AG09309 (cell line): Measurements from ENCODE around the gene EEF1A2.
"Not testable (repeated sequence)": the region's sequence is repeated elsewhere in the genome, so short reads cannot be mapped to it uniquely, and the experiment has no call there.

Source experiments
- DNase-seq: peaks from one replicate; pipeline ENCODE4 v3.0.0-alpha.2; 2010; ENCODE audit warnings: low read depth
- H3K4me3 ChIP-seq: 2 replicates; pipeline ENCODE4 v1.5.1; 2011; ENCODE audit warnings: mild to moderate bottlenecking, low read depth, low read length, moderate library complexity; ENCODE audit not compliant: control insufficient read depth
- TF ChIP-seq, protein P1 (sequence below): IDR thresholded peaks from 2 replicates; pipeline ENCODE4 v1.5.1; 2011; ENCODE audit warnings: mild to moderate bottlenecking, low read depth, low read length, inconsistent platforms; ENCODE audit not compliant: insufficient read depth, control insufficient read depth; ENCODE audit errors: missing control alignments

The EEF1A2 gene

GRCh38 chr20:63486300-63486855 lies 12.5 kb downstream of the EEF1A2 start:
- no peak overlapping the region for H3K4me3 ChIP-seq
- TF ChIP-seq, protein P1, sequence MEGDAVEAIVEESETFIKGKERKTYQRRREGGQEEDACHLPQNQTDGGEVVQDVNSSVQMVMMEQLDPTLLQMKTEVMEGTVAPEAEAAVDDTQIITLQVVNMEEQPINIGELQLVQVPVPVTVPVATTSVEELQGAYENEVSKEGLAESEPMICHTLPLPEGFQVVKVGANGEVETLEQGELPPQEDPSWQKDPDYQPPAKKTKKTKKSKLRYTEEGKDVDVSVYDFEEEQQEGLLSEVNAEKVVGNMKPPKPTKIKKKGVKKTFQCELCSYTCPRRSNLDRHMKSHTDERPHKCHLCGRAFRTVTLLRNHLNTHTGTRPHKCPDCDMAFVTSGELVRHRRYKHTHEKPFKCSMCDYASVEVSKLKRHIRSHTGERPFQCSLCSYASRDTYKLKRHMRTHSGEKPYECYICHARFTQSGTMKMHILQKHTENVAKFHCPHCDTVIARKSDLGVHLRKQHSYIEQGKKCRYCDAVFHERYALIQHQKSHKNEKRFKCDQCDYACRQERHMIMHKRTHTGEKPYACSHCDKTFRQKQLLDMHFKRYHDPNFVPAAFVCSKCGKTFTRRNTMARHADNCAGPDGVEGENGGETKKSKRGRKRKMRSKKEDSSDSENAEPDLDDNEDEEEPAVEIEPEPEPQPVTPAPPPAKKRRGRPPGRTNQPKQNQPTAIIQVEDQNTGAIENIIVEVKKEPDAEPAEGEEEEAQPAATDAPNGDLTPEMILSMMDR: no peak
- no peak for DNase-seq

GRCh38 chr20:63484651-63485403 lies 14.1 kb downstream of the EEF1A2 start:
- H3K4me3 ChIP-seq: no peak overlapping the region
- TF ChIP-seq, protein P1: no peak
- no peak for DNase-seq

DNA sequence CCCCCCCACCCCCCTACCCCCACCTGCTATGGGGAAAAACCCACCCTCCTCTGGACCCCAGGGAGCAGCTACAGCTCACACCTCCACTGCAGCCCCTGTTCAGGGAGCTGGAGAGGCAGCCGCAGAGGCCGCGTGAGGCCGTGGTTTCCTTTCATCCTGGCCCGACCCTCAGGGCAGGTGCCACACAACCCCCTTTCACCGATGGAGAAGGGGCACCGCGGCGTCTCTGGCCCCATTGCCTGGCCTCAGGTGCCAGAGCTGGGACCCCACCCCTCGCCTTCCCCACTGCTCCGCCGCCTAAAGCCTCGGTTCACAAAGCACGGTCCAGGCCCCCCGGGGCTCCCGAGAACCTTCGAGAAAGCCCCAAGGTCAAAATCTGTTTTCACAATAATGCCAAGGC lies 14.6 kb downstream of the EEF1A2 start:
- no peak for DNase-seq
- TF ChIP-seq, protein P1: no peak
- H3K4me3 ChIP-seq: no peak overlapping the region

- TF ChIP-seq, protein P1: no peak
- no peak overlapping the region for H3K4me3 ChIP-seq
- DNase-seq: no peak
These were observed 15.0 kb downstream of the EEF1A2 start for GRCh38 chr20:63483834-63484233.

GRCh38 chr20:63482021-63482587 lies 16.8 kb downstream of the EEF1A2 start:
- TF ChIP-seq, protein P1: no peak
- H3K4me3 ChIP-seq: no peak overlapping the region
- no peak for DNase-seq

GRCh38 chr20:63481503-63481902 lies 17.4 kb downstream of the EEF1A2 start:
- TF ChIP-seq, protein P1: no peak
- no peak for DNase-seq
- no peak overlapping the region for H3K4me3 ChIP-seq

- DNase-seq, H3K4me3 ChIP-seq: not testable (repeated sequence)
These were observed 19.0 kb downstream of the EEF1A2 start for GRCh38 chr20:63479695-63480419.
